Panc1 (cell line): Measurements from ENCODE around the gene SCLT1. TPM values are rescaled to one million over a fixed set of nuclear protein-coding genes. Genes with fewer than 3 reads are reported as not detected.

Experiments used
- ATAC-seq: fragments of 200-7000 bp; cut with Tn5 transposase; 2 replicates; pipeline ENCODE4 v1.9.1; 2020; ENCODE audit warnings: mild to moderate bottlenecking, moderate library complexity
- BruUV-seq: library from RNA; stranded (reverse); fragments of 400-500 nt; replicated peaks from 2 replicates; lab custom pipeline; 2021; lab: Mats Ljungman, UMichigan
- CTCF ChIA-PET: fragments of 300-600 bp; sonication (Branson Sonifier 250); formaldehyde crosslinking; loops from one replicate; lab custom pipeline; 2022; ENCODE audit warnings: antibody characterized with exemption; lab: Charles Lee
- POLR2A ChIA-PET: fragments of 300-600 bp; sonication (Branson Sonifier 250); formaldehyde crosslinking; loops from one replicate; lab custom pipeline; 2022; ENCODE audit warnings: antibody characterized with exemption; lab: Charles Lee
- DNase-seq: peaks from one replicate; pipeline ENCODE4 v3.0.0-alpha.2; 2010; ENCODE audit warnings: low read depth, low spot score
- H3K27ac ChIP-seq: 2 replicates; pipeline ENCODE4 v1.5.1; 2011; ENCODE audit warnings: mild to moderate bottlenecking, low read length, inconsistent platforms
- H3K27me3 ChIP-seq: fragments of 200-500 bp; sonication (Bioruptor generic); 2 replicates; pipeline ENCODE4 v1.6.0; 2014; ENCODE audit warnings: low read length, inconsistent platforms; ENCODE audit not compliant: control insufficient read depth, insufficient read depth
- H3K36me3 ChIP-seq: fragments of 200-500 bp; sonication (Bioruptor generic); 2 replicates; pipeline ENCODE4 v1.5.1; 2014; ENCODE audit warnings: inconsistent platforms, mild to moderate bottlenecking, low read length, moderate library complexity; ENCODE audit not compliant: control insufficient read depth, insufficient read depth
- H3K4me1 ChIP-seq: 2 replicates; pipeline ENCODE4 v1.5.1; 2011; ENCODE audit warnings: inconsistent platforms, mild to moderate bottlenecking, low read length, moderate library complexity; ENCODE audit not compliant: control insufficient read depth, insufficient read depth
- H3K4me3 ChIP-seq, 2 experiments: 2 replicates each; pipeline ENCODE4 v1.5.1; 2011 to 2012; ENCODE audit warnings: low read depth in 2 of 2, low read length in 2 of 2, mild to moderate bottlenecking in 2 of 2, inconsistent platforms in 1 of 2, moderate library complexity in 1 of 2
- H3K9me3 ChIP-seq: fragments of 200-500 bp; sonication (Bioruptor generic); 2 replicates; pipeline ENCODE4 v1.5.1; 2014; ENCODE audit warnings: low read depth, mild to moderate bottlenecking, inconsistent platforms, low read length, moderate library complexity; ENCODE audit not compliant: control insufficient read depth, insufficient read depth
- POLR2AphosphoS5 ChIP-seq: IDR thresholded peaks from 2 replicates; pipeline ENCODE4 v1.6.1; 2012; ENCODE audit warnings: mild to moderate bottlenecking, low read depth, low read length, moderate library complexity
- SIN3A ChIP-seq: IDR thresholded peaks from 2 replicates; pipeline ENCODE4 v1.6.1; 2012; ENCODE audit warnings: low read depth, mild to moderate bottlenecking, low read length, moderate library complexity, borderline replicate concordance; ENCODE audit not compliant: insufficient read depth
- TCF7L2 ChIP-seq: IDR thresholded peaks from 2 replicates; pipeline ENCODE4 v1.6.1; 2011; ENCODE audit warnings: mild to moderate bottlenecking, low read depth, low read length, inconsistent platforms
- in situ Hi-C: cut with HindIII; loops from 2 replicates; pipeline ENCODE4 v1.10.0; 2016; ENCODE audit warnings: low sequenced_read_pairs, low pct_unique_long_range_greater_than_20kb
- intact Hi-C: fragments of 100-400 bp; cut with micrococcal nuclease; formaldehyde crosslinking; loops from one replicate; pipeline ENCODE4 v1.10.0; 2022; ENCODE audit not compliant: unreplicated experiment
- total RNA-seq: library from RNA; stranded (reverse); gene quantifications from one replicate; pipeline ENCODE4 v1.2.1, GENCODE V29; 2021; ENCODE audit not compliant: unreplicated experiment
- TF ChIP-seq, protein P1 (sequence below): fragments of 450-650 bp; IDR thresholded peaks from 2 replicates; pipeline ENCODE4 v1.5.1; 2017; ENCODE audit warnings: mild to moderate bottlenecking
- TF ChIP-seq, protein P2 (sequence below), 2 experiments: IDR thresholded peaks; 2 replicates each; pipeline ENCODE4 v1.6.1; 2011 to 2012; ENCODE audit warnings: low read depth in 2 of 2, control low read depth in 1 of 2, low read length in 1 of 2, mild to moderate bottlenecking in 1 of 2, moderate library complexity in 1 of 2; ENCODE audit not compliant: insufficient read depth in 1 of 2

Gene SCLT1
- total RNA-seq, 1 experiment from 2014 or later = 9.7 TPM

DNA sequence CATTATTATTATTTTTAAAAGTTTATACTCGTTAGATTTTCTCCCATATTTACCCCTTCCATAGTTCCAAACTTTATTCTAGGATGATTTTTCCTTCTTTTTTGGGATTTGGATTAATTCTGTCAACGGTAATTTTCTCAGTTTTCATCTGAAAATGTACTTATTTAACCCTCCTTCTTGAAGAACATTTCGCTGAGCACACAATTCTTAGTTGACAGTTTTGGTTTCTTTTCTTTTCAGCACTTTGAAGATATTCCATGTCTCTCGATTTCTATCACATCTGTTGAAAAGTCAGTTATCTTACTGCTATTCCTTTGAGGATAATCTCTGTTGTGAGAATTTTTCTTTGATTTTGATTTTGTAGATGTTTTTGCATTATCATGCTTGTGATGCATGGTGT is 85.2 kb downstream of the SCLT1 start:
- no peaks in the 10 kb centered on the region for H3K36me3 ChIP-seq
- POLR2A ChIA-PET = no interaction called here
- no peak for ATAC-seq
- H3K4me3 ChIP-seq = no peak overlapping the region
- no TSS peak for BruUV-seq
- no peaks in the 10 kb centered on the region for H3K27me3 ChIP-seq
- intact Hi-C loops (no loop called here), in situ Hi-C loops (no loop called here)
- DNase-seq = no peak
- H3K9me3 ChIP-seq = no peaks in the 10 kb centered on the region
- H3K27ac ChIP-seq = no peak overlapping the region
- CTCF ChIA-PET = no interaction called here
- H3K4me1 ChIP-seq = no peaks in the 10 kb centered on the region
- TF ChIP-seq, protein P1, sequence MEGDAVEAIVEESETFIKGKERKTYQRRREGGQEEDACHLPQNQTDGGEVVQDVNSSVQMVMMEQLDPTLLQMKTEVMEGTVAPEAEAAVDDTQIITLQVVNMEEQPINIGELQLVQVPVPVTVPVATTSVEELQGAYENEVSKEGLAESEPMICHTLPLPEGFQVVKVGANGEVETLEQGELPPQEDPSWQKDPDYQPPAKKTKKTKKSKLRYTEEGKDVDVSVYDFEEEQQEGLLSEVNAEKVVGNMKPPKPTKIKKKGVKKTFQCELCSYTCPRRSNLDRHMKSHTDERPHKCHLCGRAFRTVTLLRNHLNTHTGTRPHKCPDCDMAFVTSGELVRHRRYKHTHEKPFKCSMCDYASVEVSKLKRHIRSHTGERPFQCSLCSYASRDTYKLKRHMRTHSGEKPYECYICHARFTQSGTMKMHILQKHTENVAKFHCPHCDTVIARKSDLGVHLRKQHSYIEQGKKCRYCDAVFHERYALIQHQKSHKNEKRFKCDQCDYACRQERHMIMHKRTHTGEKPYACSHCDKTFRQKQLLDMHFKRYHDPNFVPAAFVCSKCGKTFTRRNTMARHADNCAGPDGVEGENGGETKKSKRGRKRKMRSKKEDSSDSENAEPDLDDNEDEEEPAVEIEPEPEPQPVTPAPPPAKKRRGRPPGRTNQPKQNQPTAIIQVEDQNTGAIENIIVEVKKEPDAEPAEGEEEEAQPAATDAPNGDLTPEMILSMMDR = no peak
- TF ChIP-seq POLR2AphosphoS5 = no peak
- TF ChIP-seq TCF7L2 = no peak
- TF ChIP-seq SIN3A = no peak
- TF ChIP-seq, protein P2, sequence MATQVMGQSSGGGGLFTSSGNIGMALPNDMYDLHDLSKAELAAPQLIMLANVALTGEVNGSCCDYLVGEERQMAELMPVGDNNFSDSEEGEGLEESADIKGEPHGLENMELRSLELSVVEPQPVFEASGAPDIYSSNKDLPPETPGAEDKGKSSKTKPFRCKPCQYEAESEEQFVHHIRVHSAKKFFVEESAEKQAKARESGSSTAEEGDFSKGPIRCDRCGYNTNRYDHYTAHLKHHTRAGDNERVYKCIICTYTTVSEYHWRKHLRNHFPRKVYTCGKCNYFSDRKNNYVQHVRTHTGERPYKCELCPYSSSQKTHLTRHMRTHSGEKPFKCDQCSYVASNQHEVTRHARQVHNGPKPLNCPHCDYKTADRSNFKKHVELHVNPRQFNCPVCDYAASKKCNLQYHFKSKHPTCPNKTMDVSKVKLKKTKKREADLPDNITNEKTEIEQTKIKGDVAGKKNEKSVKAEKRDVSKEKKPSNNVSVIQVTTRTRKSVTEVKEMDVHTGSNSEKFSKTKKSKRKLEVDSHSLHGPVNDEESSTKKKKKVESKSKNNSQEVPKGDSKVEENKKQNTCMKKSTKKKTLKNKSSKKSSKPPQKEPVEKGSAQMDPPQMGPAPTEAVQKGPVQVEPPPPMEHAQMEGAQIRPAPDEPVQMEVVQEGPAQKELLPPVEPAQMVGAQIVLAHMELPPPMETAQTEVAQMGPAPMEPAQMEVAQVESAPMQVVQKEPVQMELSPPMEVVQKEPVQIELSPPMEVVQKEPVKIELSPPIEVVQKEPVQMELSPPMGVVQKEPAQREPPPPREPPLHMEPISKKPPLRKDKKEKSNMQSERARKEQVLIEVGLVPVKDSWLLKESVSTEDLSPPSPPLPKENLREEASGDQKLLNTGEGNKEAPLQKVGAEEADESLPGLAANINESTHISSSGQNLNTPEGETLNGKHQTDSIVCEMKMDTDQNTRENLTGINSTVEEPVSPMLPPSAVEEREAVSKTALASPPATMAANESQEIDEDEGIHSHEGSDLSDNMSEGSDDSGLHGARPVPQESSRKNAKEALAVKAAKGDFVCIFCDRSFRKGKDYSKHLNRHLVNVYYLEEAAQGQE (IDR thresholded peaks at IDR 0.05; ENCODE audit: insufficient read depth in 1 of 2, low read depth in 2 of 2, low read length in 1 of 2) = no peak

DNA sequence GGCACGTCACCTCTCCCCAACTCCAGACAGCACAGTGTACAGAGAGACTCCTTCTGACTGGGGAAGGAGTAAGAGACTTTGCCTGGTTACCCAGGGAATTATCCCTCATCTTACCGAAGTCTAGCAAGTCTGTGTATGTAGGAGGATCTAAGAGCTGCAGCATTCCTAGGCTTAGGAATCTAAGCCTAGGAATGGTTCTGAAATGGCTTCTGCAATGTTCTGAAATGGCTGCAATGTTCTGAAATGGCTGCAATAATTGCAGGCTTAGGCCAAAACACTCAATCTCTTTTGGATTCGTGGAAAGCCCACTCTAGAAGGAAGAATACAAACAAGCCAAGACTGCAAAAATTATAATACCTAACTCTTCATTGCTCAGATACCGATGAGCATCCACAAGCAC is 106.4 kb downstream of the SCLT1 start:
- CTCF ChIA-PET = no interaction called here
- POLR2A ChIA-PET = no interaction called here
- Histone ChIP-seq H3K4me3 (no peak overlapping the region), H3K27ac (no peak overlapping the region), H3K4me1 (no peaks in the 10 kb centered on the region), H3K9me3 (no peaks in the 10 kb centered on the region), H3K36me3 (no peaks in the 10 kb centered on the region), H3K27me3 (no peaks in the 10 kb centered on the region)
- BruUV-seq = no TSS peak
- DNase-seq (no peak), ATAC-seq (no peak)
- in situ Hi-C loops = no loop called here
- intact Hi-C loops = no loop called here
- TF ChIP-seq, protein P1 = no peak
- TF ChIP-seq POLR2AphosphoS5 (no peak), SIN3A (no peak), TCF7L2 (no peak)
- TF ChIP-seq, protein P2 (IDR thresholded peaks at IDR 0.05; ENCODE audit: insufficient read depth in 1 of 2, low read depth in 2 of 2, low read length in 1 of 2) = no peak
